NCI-H446 treated with DMSO at 0.1 percent for 48 hours (cell line): ENCODE measurements around the gene ADAMTSL5.

Experiments used
- DNase-seq: peaks from one replicate; lab custom pipeline; 2025; lab: John Stamatoyannopoulos, UW

Gene ADAMTSL5

GRCh38 chr19:1466018-1466460 is 46.8 kb downstream of the ADAMTSL5 start:
- no peak for DNase-seq

GRCh38 chr19:1465191-1466016 is 47.4 kb downstream of the ADAMTSL5 start:
- no peak for DNase-seq

- no peak for DNase-seq
These were observed 51.0 kb downstream of the ADAMTSL5 start for GRCh38 chr19:1461862-1462261.

- DNase-seq = no peak
These were observed 52.5 kb downstream of the ADAMTSL5 start for GRCh38 chr19:1460033-1460995.

- no peak for DNase-seq
These were observed 53.3 kb downstream of the ADAMTSL5 start for GRCh38 chr19:1459479-1459878.

GRCh38 chr19:1457892-1458291 is 54.9 kb downstream of the ADAMTSL5 start:
- no peak for DNase-seq

- DNase-seq = no peak
These were observed 55.6 kb downstream of the ADAMTSL5 start for GRCh38 chr19:1457031-1457739.

- no peak for DNase-seq
These were observed 56.5 kb downstream of the ADAMTSL5 start for GRCh38 chr19:1456121-1456900.

- DNase-seq = peak; percentile 21
These were observed 57.3 kb downstream of the ADAMTSL5 start for GRCh38 chr19:1455336-1456120.
